GM12878 (cell line): ENCODE measurements around the gene RGL4. TPM values are rescaled to one million over a fixed set of nuclear protein-coding genes. Genes with fewer than 3 reads are reported as not detected.

Experiments
- ATAC-seq: fragments of 200-7000 bp; cut with Tn5 transposase; 3 replicates; pipeline ENCODE4 v1.9.1; 2020; ENCODE audit warnings: mild to moderate bottlenecking, moderate library complexity
- BruUV-seq: library from RNA; stranded (reverse); fragments of 400-500 nt; replicated peaks from 2 replicates; lab custom pipeline; 2021; lab: Mats Ljungman, UMichigan
- CTCF ChIA-PET: fragments of 300-600 bp; sonication (Branson Sonifier 250); formaldehyde crosslinking; extraction: SDS; loops from one replicate; lab custom pipeline; 2021; ENCODE audit warnings: inconsistent platforms; lab: Yijun Ruan, JAX
- POLR2A ChIA-PET: fragments of 350-600 bp; formaldehyde crosslinking; extraction: SDS; loops from one replicate; lab custom pipeline; 2021; ENCODE audit warnings: inconsistent platforms; lab: Charles Lee
- RAD21 ChIA-PET: fragments of 300-600 bp; sonication (Branson Sonifier 250); formaldehyde crosslinking; loops from one replicate; lab custom pipeline; 2023; ENCODE audit warnings: antibody characterized with exemption; ENCODE audit not compliant: unreplicated experiment; lab: Charles Lee
- SMC1A ChIA-PET: fragments of 300-600 bp; sonication (Branson Sonifier 250); formaldehyde crosslinking; loops from one replicate; lab custom pipeline; 2023; ENCODE audit not compliant: unreplicated experiment, uncharacterized antibody; lab: Charles Lee
- DNase-seq: peaks from one replicate; pipeline ENCODE4 v3.0.0-alpha.2; 2011; ENCODE audit warnings: low read depth, low spot score
- FAIRE-seq: peaks from 3 replicates; lab custom pipeline; 2011; peaks lifted over from hg19 to GRCh38; lab: Jason Lieb, UNC
- H2AFZ ChIP-seq: 2 replicates; pipeline ENCODE4 v1.6.0; 2011; ENCODE audit warnings: low read depth, low read length, control low read depth; ENCODE audit not compliant: control insufficient read depth
- H3K27ac ChIP-seq: 2 replicates; pipeline ENCODE4 v1.5.1; 2011; ENCODE audit warnings: control low read depth; ENCODE audit not compliant: control insufficient read depth, insufficient read depth
- H3K27me3 ChIP-seq, 2 experiments: replicated peaks in 1 of 2; 2 replicates each; pipeline versions ENCODE4 v1.6.0 to v1.6.1; 2011; ENCODE audit warnings: low read length in 1 of 2; ENCODE audit not compliant: control insufficient read depth in 2 of 2, insufficient read depth in 2 of 2
- H3K36me3 ChIP-seq, 2 experiments: 2 replicates each; pipeline ENCODE4 v1.5.1; 2011; ENCODE audit warnings: low read length in 1 of 2; ENCODE audit not compliant: control insufficient read depth in 2 of 2, insufficient read depth in 2 of 2
- H3K4me1 ChIP-seq: 2 replicates; pipeline ENCODE4 v1.6.1; 2011; ENCODE audit warnings: mild to moderate bottlenecking, low read length, moderate library complexity, mixed read lengths; ENCODE audit not compliant: control insufficient read depth, insufficient read depth
- H3K4me2 ChIP-seq: 2 replicates; pipeline ENCODE4 v1.6.0; 2011; ENCODE audit warnings: control low read depth; ENCODE audit not compliant: control insufficient read depth, insufficient read depth
- H3K4me3 ChIP-seq: fragments of 200-600 bp; sonication (generic); 2 replicates; pipeline ENCODE4 v1.5.1; 2016
- H3K79me2 ChIP-seq: 2 replicates; pipeline ENCODE4 v1.6.0; 2011; ENCODE audit warnings: low read length; ENCODE audit not compliant: control insufficient read depth, insufficient read depth
- H3K9ac ChIP-seq: 2 replicates; pipeline ENCODE4 v1.8.0; 2011; ENCODE audit warnings: low read length, control low read depth, mixed read lengths; ENCODE audit not compliant: control insufficient read depth, insufficient read depth
- H3K9me3 ChIP-seq: replicated peaks from 3 replicates; pipeline ENCODE4 v1.5.1; 2011; ENCODE audit warnings: mild to moderate bottlenecking, low read length; ENCODE audit not compliant: control insufficient read depth, insufficient read depth
- H4K20me1 ChIP-seq: 2 replicates; pipeline ENCODE4 v1.6.0; 2011; ENCODE audit not compliant: control insufficient read depth, insufficient read depth
- FOS ChIP-seq: IDR thresholded peaks from 3 replicates; pipeline ENCODE4 v1.6.1; 2011; ENCODE audit warnings: borderline replicate concordance; ENCODE audit not compliant: insufficient read length; ENCODE audit errors: extremely low read depth
- KAT2A ChIP-seq: conservative IDR thresholded peaks from 2 replicates; pipeline ENCODE4 v1.6.1; 2011; ENCODE audit warnings: low read depth, low read length; ENCODE audit not compliant: control insufficient read depth
- MTA2 ChIP-seq: fragments of 450-650 bp; IDR thresholded peaks from 2 replicates; pipeline ENCODE4 v1.6.1; 2016; ENCODE audit warnings: low read depth, mild to moderate bottlenecking, moderate library complexity
- MYB ChIP-seq: fragments of 150-350 bp; IDR thresholded peaks from 2 replicates; pipeline ENCODE4 v1.6.1; 2014; ENCODE audit warnings: mild to moderate bottlenecking, low read depth, low read length, borderline replicate concordance
- PAX5 ChIP-seq: IDR thresholded peaks from 2 replicates; pipeline ENCODE4 v1.6.1; 2011; ENCODE audit warnings: low read depth, low read length, borderline replicate concordance
- POLR2AphosphoS2 ChIP-seq: IDR thresholded peaks from 2 replicates; pipeline ENCODE4 v1.6.1; 2011; ENCODE audit warnings: low read depth, mild to moderate bottlenecking, low read length, improper control_type of control experiment, moderate library complexity
- POLR2AphosphoS5 ChIP-seq: IDR thresholded peaks from 2 replicates; pipeline ENCODE4 v1.6.1; 2011; ENCODE audit warnings: mild to moderate bottlenecking, low read length, inconsistent platforms
- SMAD5 ChIP-seq: IDR thresholded peaks from 2 replicates; pipeline ENCODE4 v1.6.1; 2016; ENCODE audit warnings: antibody characterized with exemption, low read depth
- SREBF1 ChIP-seq: IDR thresholded peaks from 2 replicates; pipeline ENCODE4 v1.6.1; 2012; ENCODE audit warnings: mild to moderate bottlenecking, low read length
- WGBS: methylation state at CpG from one replicate; pipeline ENCODE4 v1.1.6; 2016; ENCODE audit warnings: low lambda C conversion rate; ENCODE audit not compliant: insufficient replicate concordance, insufficient coverage; ENCODE audit errors: missing lambda C conversion rate; 5-methylcytosine and 5-hydroxymethylcytosine counted together
- in situ Hi-C: fragments of 300-500 bp; cut with MboI; formaldehyde crosslinking; loops from 9 replicates; pipeline ENCODE4 v1.14.3; 2018; ENCODE audit warnings: mixed read lengths
- intact Hi-C: fragments of 100-400 bp; cut with micrococcal nuclease; formaldehyde crosslinking; loops from one replicate; pipeline ENCODE4 v1.14.2; 2022; ENCODE audit not compliant: unreplicated experiment
- polyA plus RNA-seq, 11 experiments: library from polyadenylated mRNA; depleted of rRNA in 4 of 11; unstranded in 6 of 11; stranded (reverse) in 5 of 11; fragments of >200 nt; fragmentation: Nextera tagmentation in 4 of 11; fragmentation: Illumina TruSeq in 1 of 11; extraction: Ambion mirVana in 4 of 11; extraction: Trizol in 1 of 11; gene quantifications; 1 replicate in 1 of 11; 2 replicates in 10 of 11; pipeline versions ENCODE4 v1.2.1 to v1.2.3, GENCODE V29; 2011 to 2016; ENCODE audit warnings: inconsistent platforms in 2 of 11, missing spikeins in 2 of 11, low read depth in 1 of 11
- total RNA-seq, 4 experiments: library from RNA; depleted of rRNA in 3 of 4; stranded (reverse); fragments of >200 nt in 3 of 4; fragmentation: Illumina TruSeq in 1 of 4; extraction: Trizol in 1 of 4; gene quantifications; 2 replicates each; pipeline versions ENCODE4 v1.2.1 to v1.2.3, GENCODE V29; 2013 to 2021
- TF ChIP-seq, protein P1 (sequence below), 3 experiments: IDR thresholded peaks in 2 of 3; conservative IDR thresholded peaks in 1 of 3; 2 replicates each; pipeline ENCODE4 v1.5.1; 2011; ENCODE audit warnings: low read depth in 3 of 3, low read length in 3 of 3, mild to moderate bottlenecking in 3 of 3, control low read depth in 2 of 3, moderate library complexity in 2 of 3, inconsistent platforms in 1 of 3, mixed read lengths in 1 of 3; ENCODE audit not compliant: control insufficient read depth in 2 of 3, insufficient read depth in 1 of 3; ENCODE audit errors: extremely low read depth in 1 of 3
- TF ChIP-seq, protein P2 (sequence below): fragments of 150-350 bp; IDR thresholded peaks from 2 replicates; pipeline ENCODE4 v1.6.1; 2016; ENCODE audit warnings: low read depth, low read length

The RGL4 gene
- total and polyA plus RNA-seq, 10 of the 15 experiments (the other 5 are each of a cell fraction or from before 2014, with no cell fraction given): 1.4 to 9.0 (median 2.0) TPM; not detected in 1

DNA sequence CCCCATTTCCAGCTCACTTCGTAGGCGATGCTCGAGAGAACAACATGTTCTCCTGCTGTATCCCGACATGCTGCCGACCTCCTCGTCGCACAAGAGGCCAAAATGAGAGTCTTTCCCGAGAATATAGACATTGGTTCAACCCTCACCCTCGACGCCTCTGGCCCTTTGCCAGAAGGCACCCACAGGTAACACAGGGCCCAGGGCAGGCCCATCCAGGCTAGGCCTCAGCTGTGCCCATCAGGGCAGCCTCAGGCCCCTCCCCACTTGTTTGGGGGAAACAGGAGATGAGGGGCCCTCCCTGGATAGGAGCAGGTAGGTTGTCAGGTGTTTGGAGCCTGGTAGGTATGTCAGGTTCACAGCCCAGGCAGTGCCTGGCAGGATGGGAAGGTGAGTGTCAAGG, 2.7 kb upstream of the RGL4 start (continued):
- no peak for TF ChIP-seq KAT2A
- no peak for TF ChIP-seq SMAD5
- TF ChIP-seq MYB: no peak
- TF ChIP-seq, all 136 proteins: peak for 0

DNA sequence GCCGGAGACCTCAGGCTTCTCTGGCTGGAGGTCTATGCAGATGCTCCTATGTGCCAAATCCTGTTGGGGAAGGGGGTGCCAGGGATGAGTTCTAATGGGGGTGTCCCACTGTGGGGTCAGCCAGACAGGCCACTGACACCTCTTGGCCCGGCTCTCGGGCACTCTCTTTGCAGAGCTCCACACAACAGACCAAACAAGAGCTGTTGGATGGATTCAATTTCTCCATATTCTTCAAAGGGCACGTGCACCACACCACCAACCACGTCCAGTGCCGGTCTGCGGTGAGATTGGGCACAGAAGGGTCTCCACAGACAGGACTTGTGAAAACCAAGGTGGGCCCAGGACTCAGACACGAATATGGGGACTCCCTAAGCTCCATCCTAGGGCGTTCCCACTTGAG, 2.2 kb upstream of the RGL4 start:
- Histone ChIP-seq H3K36me3 (peaks cover 1 to 2% of the 10 kb centered on the region in 2 experiments; a peak in 2 of 4 replicates), H4K20me1 (0 out of 2 replicates have a peak, but pooled peaks cover 3% of the 10 kb centered on the region), H2AFZ (no peak overlapping the region), H3K4me3 (no peak overlapping the region), H3K79me2 (no peaks in the 10 kb centered on the region), H3K9ac (no peak overlapping the region), H3K4me2 (no peak overlapping the region), H3K27ac (no peak overlapping the region), H3K9me3 (no peaks in the 10 kb centered on the region), H3K27me3 (no peaks in the 10 kb centered on the region), H3K4me1 (no peaks in the 10 kb centered on the region)
- ChIA-PET POLR2A (no interaction called here), RAD21 (no interaction called here), CTCF (no interaction called here), SMC1A (no interaction called here)
- no peak for FAIRE-seq
- no peak for ATAC-seq
- no peak for DNase-seq
- no peak for TF ChIP-seq PAX5
- in situ Hi-C loops (no loop called here), intact Hi-C loops (no loop called here)
- WGBS: 90% methylated on average over 9 of the region's 9 CpGs
- BruUV-seq: no TSS peak

DNA sequence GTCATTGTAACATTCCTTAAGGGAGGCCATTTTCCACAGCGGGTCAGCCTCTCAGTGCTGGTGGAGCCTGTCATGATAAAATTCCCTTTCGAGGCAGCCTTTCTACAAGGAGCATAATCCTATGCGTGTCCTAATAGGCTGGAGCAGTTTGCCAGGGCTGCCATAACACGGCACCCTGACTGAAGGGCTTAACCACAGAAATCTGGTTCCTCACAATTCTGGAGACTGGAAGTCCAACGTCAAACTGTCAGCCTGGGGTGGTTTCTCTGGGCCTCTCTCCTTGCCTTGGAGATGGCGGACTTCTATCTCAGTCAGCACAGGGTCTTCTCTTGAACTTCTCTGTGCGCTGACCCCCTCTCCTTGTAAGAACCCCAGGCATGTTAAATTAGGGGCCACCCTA, 1.4 kb upstream of the RGL4 start:
- H3K27ac ChIP-seq: no peak overlapping the region
- peaks cover 3 to 5% of the 10 kb centered on the region in 2 experiments; a peak in 2 of 4 replicates for H3K36me3 ChIP-seq
- H3K4me2 ChIP-seq: no peak overlapping the region
- in situ Hi-C loops (no loop called here), intact Hi-C loops (no loop called here)
- ChIA-PET RAD21 (no interaction called here), POLR2A (no interaction called here), CTCF (no interaction called here), SMC1A (no interaction called here)
- H3K27me3 ChIP-seq: no peaks in the 10 kb centered on the region
- ATAC-seq (no peak), DNase-seq (no peak), FAIRE-seq (no peak)
- H3K9me3 ChIP-seq: no peaks in the 10 kb centered on the region
- 98% methylated on average over 7 of the region's 7 CpGs for WGBS
- H3K4me3 ChIP-seq: no peak overlapping the region
- no peak overlapping the region for H2AFZ ChIP-seq
- no TSS peak for BruUV-seq
- H4K20me1 ChIP-seq: 0 out of 2 replicates have a peak, but pooled peaks cover 3% of the 10 kb centered on the region
- H3K79me2 ChIP-seq: no peaks in the 10 kb centered on the region
- no peak overlapping the region for H3K9ac ChIP-seq
- H3K4me1 ChIP-seq: no peaks in the 10 kb centered on the region
- TF ChIP-seq POLR2AphosphoS5: no peak
- TF ChIP-seq, protein P1, sequence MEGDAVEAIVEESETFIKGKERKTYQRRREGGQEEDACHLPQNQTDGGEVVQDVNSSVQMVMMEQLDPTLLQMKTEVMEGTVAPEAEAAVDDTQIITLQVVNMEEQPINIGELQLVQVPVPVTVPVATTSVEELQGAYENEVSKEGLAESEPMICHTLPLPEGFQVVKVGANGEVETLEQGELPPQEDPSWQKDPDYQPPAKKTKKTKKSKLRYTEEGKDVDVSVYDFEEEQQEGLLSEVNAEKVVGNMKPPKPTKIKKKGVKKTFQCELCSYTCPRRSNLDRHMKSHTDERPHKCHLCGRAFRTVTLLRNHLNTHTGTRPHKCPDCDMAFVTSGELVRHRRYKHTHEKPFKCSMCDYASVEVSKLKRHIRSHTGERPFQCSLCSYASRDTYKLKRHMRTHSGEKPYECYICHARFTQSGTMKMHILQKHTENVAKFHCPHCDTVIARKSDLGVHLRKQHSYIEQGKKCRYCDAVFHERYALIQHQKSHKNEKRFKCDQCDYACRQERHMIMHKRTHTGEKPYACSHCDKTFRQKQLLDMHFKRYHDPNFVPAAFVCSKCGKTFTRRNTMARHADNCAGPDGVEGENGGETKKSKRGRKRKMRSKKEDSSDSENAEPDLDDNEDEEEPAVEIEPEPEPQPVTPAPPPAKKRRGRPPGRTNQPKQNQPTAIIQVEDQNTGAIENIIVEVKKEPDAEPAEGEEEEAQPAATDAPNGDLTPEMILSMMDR (IDR thresholded peaks at IDR 0.05 in 2 of 3, conservative IDR thresholded peaks at IDR 0.05 in 1 of 3; ENCODE audit: control insufficient read depth in 2 of 3, extremely low read depth in 1 of 3, insufficient read depth in 1 of 3, low read depth in 3 of 3, low read length in 3 of 3): no peak
- TF ChIP-seq MTA2: no peak
- TF ChIP-seq POLR2AphosphoS2: no peak
- TF ChIP-seq, protein P2, sequence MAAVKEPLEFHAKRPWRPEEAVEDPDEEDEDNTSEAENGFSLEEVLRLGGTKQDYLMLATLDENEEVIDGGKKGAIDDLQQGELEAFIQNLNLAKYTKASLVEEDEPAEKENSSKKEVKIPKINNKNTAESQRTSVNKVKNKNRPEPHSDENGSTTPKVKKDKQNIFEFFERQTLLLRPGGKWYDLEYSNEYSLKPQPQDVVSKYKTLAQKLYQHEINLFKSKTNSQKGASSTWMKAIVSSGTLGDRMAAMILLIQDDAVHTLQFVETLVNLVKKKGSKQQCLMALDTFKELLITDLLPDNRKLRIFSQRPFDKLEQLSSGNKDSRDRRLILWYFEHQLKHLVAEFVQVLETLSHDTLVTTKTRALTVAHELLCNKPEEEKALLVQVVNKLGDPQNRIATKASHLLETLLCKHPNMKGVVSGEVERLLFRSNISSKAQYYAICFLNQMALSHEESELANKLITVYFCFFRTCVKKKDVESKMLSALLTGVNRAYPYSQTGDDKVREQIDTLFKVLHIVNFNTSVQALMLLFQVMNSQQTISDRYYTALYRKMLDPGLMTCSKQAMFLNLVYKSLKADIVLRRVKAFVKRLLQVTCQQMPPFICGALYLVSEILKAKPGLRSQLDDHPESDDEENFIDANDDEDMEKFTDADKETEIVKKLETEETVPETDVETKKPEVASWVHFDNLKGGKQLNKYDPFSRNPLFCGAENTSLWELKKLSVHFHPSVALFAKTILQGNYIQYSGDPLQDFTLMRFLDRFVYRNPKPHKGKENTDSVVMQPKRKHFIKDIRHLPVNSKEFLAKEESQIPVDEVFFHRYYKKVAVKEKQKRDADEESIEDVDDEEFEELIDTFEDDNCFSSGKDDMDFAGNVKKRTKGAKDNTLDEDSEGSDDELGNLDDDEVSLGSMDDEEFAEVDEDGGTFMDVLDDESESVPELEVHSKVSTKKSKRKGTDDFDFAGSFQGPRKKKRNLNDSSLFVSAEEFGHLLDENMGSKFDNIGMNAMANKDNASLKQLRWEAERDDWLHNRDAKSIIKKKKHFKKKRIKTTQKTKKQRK: no peak
- TF ChIP-seq FOS: no peak
- no peak for TF ChIP-seq SREBF1
